SIG-M5 treated with dmso at 0.1 percent for 504 hours (cell line): Measurements from ENCODE around the gene TRIM10.

Experiments
- DNase-seq: peaks from one replicate; lab custom pipeline; 2025; ENCODE audit not compliant: unreplicated experiment; lab: John Stamatoyannopoulos, UW

TRIM10 gene, protein sequence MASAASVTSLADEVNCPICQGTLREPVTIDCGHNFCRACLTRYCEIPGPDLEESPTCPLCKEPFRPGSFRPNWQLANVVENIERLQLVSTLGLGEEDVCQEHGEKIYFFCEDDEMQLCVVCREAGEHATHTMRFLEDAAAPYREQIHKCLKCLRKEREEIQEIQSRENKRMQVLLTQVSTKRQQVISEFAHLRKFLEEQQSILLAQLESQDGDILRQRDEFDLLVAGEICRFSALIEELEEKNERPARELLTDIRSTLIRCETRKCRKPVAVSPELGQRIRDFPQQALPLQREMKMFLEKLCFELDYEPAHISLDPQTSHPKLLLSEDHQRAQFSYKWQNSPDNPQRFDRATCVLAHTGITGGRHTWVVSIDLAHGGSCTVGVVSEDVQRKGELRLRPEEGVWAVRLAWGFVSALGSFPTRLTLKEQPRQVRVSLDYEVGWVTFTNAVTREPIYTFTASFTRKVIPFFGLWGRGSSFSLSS

DNA sequence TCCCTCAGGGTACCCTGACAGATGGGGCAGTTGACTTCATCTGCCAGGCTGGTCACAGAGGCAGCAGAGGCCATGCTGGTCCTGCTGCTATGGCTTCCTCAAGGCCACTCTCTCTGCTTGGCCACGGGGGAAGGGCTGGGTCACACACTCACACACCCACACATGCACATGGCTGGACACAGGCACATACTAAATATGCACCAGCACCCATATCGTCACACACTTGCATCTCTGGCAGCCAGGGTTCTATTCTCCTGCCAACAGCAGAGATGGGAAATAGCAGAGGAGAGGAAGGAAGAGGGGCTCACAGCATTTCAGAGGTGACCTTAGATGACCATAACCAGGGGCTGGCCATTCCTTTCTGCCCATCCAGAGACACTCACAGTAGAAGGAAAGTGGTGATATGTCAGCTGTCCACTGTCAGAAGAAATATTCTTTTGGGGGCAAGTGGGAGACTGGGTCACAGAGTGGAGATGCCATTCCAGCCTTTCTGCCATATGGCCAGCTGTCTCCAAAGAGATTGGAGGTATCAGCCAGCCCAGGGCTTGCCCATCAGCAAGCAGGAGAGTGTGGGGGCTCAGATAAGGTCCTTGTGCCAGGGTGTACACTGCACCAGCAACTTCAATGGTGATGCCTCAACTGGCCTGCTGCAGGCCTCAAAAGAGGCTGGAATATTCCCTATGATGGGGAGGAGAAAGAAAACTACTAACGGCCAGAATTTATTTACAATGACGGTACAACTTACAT lies at the start of gene TRIM10:
TRIM10 (minus strand) TSS at position 427 of the 747 bp plus-strand sequence; CDS start at position 74, 353 bp downstream.
- no peak for DNase-seq

DNA sequence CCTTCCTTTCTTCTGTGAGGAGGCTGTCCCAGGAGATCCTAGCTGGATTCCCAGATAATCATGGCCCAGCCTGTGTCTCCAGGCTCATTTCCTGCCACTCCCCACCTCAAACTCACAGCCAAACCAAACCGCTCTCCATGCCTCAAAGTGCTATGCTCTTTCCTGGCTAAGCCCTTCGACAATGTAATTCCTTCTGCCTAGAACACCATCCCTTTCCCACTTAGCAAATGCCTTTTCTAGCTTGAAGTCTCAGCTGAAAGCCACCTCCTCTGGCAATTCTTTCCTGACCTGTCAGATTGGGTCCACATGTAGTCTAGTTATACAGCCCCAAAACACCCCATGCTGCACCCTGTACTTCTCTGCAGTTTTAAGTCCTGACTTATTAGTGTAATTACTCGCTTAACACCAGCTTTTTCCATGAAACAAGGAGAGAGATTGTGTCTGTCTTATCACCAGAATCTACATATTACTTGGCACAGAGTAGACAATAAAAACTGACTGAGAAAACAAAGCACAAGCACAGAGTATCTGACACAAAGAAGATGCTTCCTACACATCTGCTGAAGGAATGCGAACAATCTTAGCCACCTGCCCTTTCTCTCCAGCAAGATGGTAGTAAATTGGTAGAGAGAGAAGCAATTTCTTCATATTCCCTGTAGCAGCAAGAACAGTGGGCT lies 46.7 kb upstream of the TRIM10 start:
- no peak for DNase-seq

DNA sequence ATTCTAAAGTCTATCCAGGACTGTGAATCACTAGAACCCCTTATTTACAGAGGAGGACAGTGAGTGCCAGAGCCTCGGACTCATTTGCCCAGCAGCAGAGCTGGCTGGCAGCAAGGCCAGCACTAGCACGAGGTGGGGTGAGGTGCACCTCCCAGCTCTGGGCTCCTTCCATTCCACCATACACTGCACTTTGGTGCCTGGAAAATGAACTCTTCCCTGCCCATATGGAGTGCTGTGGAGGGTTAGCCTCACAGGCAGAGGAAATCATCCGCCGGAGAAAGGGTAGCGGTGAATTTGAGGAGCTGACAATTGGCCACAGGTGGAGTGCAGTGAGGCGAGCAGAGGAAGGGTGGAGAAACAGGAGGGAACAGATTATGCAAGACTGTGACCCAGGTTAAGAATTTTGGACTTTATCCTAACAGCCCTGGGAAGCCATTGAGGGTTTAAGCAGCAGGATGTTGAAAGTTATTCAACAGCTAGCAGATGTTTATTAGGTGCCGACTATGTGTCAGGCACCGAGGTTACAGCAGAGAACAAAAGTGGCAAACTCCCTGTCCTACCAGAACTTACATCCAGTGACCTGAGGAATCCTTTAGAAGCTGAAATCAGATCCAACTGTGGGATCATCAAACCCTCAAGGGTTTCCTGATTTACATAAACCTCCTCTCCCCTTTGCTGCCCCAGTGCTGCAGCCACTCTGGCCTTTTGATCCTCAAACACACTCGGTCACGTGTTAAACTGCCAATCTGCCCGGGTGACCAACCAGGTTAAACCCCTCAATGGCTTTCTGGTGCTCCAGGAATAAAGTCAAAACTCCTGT lies 46.0 kb upstream of the TRIM10 start:
- DNase-seq = no peak

DNA sequence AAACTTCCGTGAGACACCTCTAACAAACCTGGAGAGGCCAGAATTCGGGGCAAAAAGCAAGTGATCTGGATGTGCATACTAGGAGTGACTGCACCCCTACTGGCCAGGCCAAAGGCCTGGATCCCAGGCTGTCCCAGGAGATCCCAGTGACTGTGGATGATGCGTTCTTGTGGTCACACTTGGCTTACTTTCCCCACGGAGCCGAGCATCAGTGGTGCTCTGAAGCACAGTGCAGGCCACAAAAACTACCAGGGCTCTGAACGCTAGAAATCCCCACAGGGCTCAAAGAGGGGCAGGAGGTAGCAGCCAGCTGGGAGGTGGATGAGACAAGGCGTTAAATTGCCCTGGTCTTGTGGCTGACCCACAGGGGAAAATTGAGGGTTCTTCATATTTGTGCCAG lies 45.1 kb upstream of the TRIM10 start:
- DNase-seq = no peak

DNA sequence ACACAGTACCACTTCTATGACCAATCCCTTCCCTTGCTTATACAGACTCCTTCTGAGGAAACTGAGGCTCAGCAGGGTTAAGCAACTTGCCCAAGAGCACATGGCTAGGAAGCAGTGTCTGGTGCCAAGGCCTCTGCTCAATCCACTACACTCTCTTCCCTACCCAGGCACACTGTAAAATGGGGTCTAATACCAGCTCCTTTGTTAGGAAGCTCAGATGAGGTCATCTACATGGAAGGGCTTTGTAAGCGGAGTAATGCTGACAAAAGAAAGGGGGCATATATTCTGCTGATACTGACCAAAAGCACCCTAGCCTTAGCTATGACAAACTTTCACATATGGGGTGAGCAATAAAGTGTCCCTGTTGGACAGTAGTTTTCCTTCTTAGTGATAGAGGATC lies 43.1 kb upstream of the TRIM10 start:
- no peak for DNase-seq

DNA sequence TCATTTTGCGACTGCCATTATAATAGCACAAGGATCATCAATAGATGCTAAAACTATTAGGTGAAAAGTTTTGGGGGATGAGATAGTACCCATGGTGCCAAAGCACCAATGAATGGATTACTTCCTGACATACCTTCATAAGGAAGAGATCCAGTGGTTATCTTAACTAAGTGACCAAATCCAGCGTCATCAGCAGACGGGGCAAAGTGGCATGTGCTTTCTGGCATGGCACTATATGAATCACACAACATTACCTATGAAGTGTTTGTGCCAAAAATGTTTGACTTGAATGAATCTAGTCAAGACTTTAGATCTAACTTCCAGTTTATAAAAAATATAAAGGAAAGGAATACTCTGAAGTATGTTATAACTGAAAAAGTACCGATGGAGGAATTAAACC lies 41.4 kb upstream of the TRIM10 start:
- DNase-seq = no peak

DNA sequence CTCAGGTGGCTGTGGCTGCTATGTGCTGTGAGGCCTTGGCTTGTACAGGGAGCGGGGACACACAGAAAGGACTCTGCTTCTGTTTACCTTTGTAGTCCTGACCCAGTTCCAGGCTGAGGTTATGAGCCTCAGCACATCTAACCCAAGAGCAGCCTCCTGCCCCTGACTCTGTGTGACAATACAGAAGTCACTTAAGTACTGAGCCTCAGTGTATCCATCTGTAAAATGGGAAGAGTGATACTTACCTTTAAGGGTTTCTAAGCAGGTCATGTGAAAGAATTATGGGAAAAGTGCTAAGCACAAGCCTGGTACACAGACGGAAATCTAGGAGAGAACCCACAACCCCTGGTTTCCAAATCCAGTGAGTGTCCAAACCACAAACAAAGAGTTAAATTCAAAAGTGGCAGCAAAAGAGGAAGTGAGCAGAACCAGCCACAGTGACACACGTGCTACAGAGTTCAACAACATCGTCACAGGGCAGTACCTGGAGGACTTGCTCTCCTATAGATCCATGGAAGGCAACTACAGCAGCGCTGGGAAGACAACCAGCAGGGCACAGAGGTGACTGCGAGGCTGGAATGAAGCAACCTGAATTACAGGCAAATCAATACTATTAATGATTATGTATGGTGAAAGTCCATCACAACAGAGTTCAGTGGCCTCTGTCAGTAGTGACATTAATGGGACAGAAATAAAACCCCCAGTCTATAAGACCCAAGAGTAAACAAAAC lies 39.7 kb upstream of the TRIM10 start:
- peak; percentile 88 for DNase-seq

DNA sequence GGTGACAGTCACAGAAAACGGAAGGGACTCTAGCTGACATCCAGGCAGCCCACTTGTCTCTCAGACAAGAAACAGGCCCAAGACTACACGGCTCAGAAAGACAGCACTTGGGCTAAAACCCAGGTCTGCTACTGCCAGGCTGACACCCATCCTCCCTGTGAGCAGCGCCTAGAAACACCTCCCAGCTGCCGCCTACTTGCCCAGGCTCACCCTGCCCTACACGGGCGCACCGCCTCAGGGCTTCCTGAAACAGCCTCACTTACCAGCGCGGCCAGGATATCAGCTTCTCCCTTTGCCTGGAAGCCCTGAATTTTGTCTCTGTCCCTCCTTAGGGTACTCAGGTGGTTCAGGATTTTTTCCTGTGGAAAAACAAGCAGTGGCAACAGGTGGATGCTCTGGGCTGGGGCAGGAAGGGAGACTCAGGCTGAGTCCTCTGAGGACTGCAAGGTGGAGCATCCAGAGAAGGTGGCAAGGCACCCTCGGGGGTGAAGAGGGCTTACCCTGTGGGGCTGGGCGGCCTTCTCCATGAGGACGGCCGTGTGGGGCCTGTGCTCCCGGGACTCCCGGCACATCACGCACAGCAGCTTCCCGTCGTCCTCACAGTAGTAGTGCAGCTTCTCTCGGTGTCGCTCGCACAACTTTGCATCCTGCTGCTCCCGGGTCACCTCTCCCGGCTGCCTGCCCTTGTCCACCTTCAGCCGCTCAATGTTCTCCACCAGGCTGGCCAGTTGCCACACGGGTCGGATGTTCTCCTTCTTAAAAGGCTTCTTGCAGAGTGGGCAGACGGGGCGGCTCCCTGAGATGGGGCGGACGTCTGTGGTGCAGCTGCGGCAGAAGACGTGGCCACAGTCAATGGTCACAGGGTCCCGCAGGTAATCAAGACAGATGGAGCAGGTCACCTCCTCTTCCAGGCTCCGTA lies 37.4 kb upstream of the TRIM10 start:
- no peak for DNase-seq

DNA sequence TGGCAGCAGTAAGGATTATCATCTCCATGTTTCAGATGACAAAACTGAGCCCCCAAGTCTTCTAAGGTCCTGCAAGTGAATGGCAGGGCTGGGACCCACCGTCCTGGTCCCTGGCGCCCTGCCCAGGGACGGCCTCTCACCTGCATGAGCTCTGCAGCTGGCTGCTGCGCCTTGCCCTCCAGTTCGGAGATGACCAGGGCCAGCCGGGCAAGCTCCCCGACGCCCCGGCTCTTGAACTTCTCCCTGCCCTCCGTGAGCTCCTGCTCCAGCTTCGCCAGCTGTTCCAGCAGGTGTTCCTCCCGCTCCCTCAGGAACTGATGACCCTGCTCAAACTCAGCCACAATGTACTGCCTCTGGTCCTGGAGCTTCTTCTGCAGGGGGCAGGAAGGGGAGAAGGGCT lies 35.4 kb upstream of the TRIM10 start:
- no peak for DNase-seq

DNA sequence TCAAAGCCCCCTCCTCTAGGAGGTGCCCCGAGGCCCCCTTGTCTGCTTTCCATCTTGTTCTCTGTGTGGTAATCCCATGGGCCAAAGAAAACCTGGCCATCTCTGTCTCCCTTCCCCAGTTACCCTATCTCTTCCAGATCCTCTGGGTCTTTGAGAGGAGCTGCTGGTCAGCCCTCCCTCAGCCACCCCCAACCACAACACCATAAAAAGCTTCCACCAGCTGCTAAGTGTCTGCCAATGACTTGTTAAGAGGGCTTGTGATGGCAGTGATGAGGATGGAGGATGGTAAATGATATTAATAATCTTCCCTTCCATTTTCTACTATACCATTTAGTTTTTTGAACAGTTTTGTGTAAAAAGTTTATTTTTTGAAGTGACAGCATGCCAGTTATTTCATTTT lies 34.9 kb upstream of the TRIM10 start:
- DNase-seq = no peak

DNA sequence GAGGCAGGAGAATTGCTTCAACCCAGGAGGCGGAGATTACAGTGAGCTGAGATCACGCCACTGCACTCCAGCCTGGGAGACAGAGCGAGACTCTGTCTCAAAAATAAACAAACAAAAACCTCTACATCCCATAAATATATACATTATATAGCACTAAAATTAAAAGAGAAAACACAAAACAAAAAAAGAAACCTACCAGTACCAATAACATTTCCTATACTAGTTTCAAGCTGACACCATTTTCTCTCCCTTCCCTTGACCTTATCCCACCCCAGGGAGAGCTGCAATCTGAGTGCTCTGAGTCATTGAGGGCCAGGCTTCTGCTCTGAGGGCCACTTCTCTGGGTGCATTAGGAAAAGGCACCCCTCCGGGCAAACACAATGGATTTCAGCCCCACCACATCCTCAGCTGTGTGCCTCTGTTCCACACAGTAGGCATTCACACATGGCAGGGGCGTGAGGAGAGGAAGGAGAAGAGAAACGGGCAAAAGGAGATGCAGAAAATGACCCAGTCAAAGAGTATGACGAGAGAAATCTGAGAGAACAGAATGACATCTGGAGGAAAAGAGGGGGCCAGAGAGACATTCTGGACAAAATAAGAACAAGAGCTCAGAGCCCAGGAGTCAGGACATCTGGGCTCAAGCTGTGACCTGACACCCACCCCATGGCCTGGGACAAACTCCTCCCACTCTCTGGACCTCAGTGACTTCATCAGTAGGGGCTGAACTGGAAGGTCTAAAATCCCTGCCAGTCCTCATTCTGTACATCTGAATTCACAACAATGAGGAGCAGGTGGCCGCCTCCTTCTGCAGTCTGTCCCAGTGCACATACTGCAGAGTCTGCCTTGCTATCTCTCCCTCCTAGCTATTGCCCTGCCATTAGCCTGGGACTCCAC lies 34.0 kb upstream of the TRIM10 start:
- no peak for DNase-seq

DNA sequence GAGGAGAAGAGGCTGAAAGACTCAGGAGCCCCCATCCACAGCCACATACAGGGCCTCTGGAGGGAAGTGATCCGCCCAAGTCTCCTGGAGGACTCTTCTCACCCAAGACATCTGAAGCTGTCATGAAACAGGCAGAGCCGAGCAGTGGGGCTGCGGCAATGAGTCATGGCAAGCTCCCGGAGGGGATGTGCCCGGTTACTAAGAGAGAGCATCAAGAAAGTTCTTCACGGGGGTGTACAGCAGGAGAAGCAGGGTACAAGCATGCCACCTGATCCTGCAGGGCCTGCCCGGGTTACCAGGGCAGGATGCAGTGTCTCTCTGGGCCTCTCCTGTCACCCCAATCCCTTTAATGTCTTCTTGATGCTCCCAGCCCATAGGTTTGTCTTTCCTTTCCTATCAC lies 31.1 kb upstream of the TRIM10 start:
- no peak for DNase-seq

DNA sequence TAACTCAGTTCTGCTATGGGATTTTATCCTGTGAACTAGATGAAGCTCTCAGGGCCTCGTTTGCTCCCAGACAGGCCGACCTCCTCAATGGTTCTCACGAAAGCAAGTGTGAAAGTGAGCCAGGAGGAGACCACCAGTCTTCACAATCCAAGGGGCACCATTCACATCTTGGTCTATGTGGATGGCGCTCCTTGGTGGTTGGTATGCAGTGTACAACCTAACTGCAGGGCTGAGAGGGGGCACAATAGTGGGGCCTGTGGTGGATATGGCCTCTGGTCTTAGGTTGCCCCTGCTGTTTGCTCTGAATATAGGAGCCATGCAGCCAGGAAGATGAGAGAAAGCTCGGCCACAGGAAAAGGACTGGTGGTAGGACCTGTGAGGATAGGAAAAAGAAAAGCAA lies 27.5 kb upstream of the TRIM10 start:
- no peak for DNase-seq

DNA sequence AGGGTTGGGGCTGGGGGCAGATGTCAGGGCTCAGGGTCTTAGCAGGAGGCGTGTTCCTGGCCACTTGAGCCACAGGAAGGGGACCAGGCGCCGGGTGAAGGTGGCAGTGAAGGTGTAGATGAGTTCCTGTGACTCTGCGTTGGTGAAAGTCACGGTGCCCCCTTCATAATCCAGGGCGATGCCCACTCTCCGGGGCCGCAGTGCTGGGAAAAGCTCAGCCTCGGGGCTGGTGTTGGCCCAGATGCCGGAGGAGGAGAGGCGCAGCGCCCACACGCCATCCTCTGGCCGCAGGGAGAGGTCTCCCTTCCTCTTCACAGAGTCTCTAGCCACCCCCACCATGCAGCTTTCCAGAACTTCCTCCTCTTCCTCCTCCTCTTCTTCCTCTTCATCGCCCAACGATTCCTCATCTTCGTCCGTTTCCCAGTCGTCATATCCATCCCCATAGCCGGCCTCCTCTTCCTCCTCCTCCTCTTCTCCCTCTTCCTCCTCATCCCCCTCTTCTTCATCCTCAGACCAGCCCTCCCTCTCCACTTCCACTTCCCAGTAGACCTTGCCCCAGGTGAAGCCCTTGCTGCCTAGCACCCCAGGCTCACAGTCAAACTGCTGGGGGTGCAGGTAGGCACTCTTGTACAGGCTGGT lies 25.0 kb upstream of the TRIM10 start:
- no peak for DNase-seq

DNA sequence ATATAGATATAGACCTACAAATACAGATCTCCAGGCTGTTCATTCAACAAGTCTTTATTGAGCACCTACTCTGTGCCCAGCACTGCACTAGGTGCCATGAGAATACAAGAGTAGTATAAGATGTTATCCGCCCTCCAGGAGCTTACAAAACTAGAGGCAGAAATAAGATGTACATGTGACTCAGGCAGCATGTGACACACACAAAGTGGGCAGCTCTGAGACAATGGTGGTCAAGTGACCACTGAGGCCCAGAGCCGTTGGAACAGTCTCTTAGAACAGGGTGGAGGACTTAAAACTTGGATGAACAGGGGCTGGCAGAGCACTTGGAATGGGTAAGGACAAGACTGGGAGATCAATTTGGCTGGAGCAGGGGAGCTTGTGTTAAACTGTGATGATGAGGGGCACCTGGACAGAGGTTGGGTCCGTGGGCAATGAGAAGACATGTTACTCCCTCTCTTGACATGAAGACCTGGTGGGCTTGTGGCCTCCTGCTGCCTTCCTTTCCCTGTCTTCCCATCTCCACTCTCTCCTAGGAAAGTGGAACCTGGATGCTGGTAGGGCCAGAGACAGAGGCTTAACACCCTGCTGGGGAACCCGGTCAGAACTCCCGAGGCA lies 23.5 kb upstream of the TRIM10 start:
- no peak for DNase-seq

DNA sequence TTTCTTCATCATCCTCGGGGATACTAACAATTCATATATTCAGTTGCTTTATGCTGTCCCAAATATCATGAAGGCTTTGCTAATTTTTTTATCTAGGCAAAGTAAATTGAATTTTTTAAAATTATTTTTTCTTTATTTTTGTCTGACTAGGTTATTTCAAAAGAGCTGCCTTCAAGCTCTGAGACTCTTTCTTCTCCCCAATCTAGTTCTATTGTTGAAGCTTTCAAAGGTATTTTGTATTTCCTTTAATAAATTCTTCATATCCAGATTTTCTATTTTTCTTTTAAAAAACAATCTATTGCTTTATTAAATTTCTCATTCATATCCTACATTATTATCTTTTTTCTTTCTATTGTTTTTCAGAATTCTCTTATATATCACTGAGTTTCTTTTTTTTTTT lies 19.1 kb upstream of the TRIM10 start:
- DNase-seq = no peak

DNA sequence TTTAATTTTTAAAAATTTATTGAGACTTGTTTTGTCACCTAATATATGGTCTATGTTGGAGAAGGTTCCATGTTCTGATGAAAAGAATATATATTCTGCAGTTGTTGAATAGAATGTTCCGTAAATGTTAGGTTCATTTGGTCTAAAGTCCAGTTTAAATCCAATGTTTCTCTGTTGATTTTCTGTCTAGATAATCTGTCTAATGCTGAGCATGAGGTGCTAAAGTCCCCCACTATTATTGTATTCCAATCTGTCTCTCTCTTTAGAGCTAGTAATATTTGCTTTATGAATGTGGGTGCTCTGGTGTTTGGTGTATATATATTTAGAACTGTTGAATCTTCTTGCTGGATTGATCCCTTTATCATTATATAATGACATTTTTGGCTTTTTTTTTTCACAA lies 17.8 kb upstream of the TRIM10 start:
- no peak for DNase-seq
